Loucy (cell line): ENCODE results near the gene EP400.

Source experiments
- H2AFZ ChIP-seq: fragments of 200-600 bp; sonication (generic); 2 replicates; pipeline ENCODE4 v1.6.0; 2016; ENCODE audit warnings: antibody characterized with exemption, mild to moderate bottlenecking, low read length, moderate library complexity
- H3F3A ChIP-seq: fragments of 200-600 bp; 2 replicates; pipeline ENCODE4 v1.6.0; 2016; ENCODE audit warnings: antibody characterized with exemption, low read depth, mild to moderate bottlenecking
- H3K27me3 ChIP-seq: fragments of 200-600 bp; sonication (generic); 2 replicates; pipeline ENCODE4 v1.6.1; 2014; ENCODE audit warnings: low read length, mild to moderate bottlenecking; ENCODE audit not compliant: insufficient read depth, poor library complexity, severe bottlenecking
- H3K36me3 ChIP-seq: fragments of 200-600 bp; sonication (generic); 2 replicates; pipeline ENCODE4 v1.6.1; 2016; ENCODE audit warnings: low read length; ENCODE audit not compliant: insufficient read depth
- H3K4me1 ChIP-seq: fragments of 200-600 bp; sonication (generic); 2 replicates; pipeline ENCODE4 v1.5.1; 2014; ENCODE audit warnings: low read length, mild to moderate bottlenecking; ENCODE audit not compliant: insufficient read depth, poor library complexity, severe bottlenecking
- H3K4me2 ChIP-seq: fragments of 200-600 bp; sonication (generic); 2 replicates; pipeline ENCODE4 v1.6.0; 2014; ENCODE audit warnings: antibody characterized with exemption, low read length, low read depth, mild to moderate bottlenecking; ENCODE audit not compliant: poor library complexity, severe bottlenecking
- H3K4me3 ChIP-seq: fragments of 200-600 bp; sonication (generic); 2 replicates; pipeline ENCODE4 v1.5.1; 2014; ENCODE audit warnings: low read length, mild to moderate bottlenecking, mixed read lengths; ENCODE audit not compliant: poor library complexity, severe bottlenecking
- H3K79me2 ChIP-seq: fragments of 200-600 bp; sonication (generic); 2 replicates; pipeline ENCODE4 v1.6.1; 2014; ENCODE audit warnings: low read length; ENCODE audit not compliant: insufficient read depth
- H3K9ac ChIP-seq: fragments of 200-600 bp; sonication (generic); 2 replicates; pipeline ENCODE4 v1.6.0; 2014; ENCODE audit warnings: mild to moderate bottlenecking, low read depth, low read length, moderate library complexity; ENCODE audit not compliant: poor library complexity, severe bottlenecking
- H3K9me2 ChIP-seq: fragments of 200-600 bp; sonication (generic); replicated peaks from 2 replicates; pipeline ENCODE4 v1.6.1; 2016; ENCODE audit warnings: low read depth, low read length, mixed read lengths
- H3K9me3 ChIP-seq: fragments of 200-600 bp; sonication (generic); 2 replicates; pipeline ENCODE4 v1.6.1; 2014; ENCODE audit warnings: mild to moderate bottlenecking, antibody characterized with exemption, low read length, low read depth; ENCODE audit not compliant: insufficient read depth
- H4K20me1 ChIP-seq: fragments of 200-600 bp; sonication (generic); 2 replicates; pipeline ENCODE4 v1.6.0; 2014; ENCODE audit warnings: antibody characterized with exemption, low read length, mild to moderate bottlenecking; ENCODE audit not compliant: insufficient read depth, poor library complexity, severe bottlenecking
- CTCF ChIP-seq: fragments of 200-600 bp; sonication (generic); conservative IDR thresholded peaks from 2 replicates; pipeline ENCODE4 v1.5.1; 2014; ENCODE audit warnings: mild to moderate bottlenecking, antibody characterized with exemption, low read length
- EZH2phosphoT487 ChIP-seq: fragments of 200-600 bp; IDR thresholded peaks from 2 replicates; pipeline ENCODE4 v1.6.1; 2018; ENCODE audit warnings: antibody characterized with exemption, mild to moderate bottlenecking, moderate library complexity, borderline replicate concordance

EP400 gene

GRCh38 chr12:132085291-132085635 is 135.5 kb downstream of the EP400 start:
- H3K27me3 ChIP-seq = no peaks in the 10 kb centered on the region
- H3K9me2 ChIP-seq = no peaks in the 10 kb centered on the region
- no peaks in the 10 kb centered on the region for H3K9me3 ChIP-seq
- peaks cover 24% of the 10 kb centered on the region for H3K4me1 ChIP-seq
- peak overlapping the region; percentile 81 for H3K4me2 ChIP-seq
- H3K79me2 ChIP-seq = peaks cover 45% of the 10 kb centered on the region
- H3K9ac ChIP-seq = peak overlapping the region; percentile 80
- H3K4me3 ChIP-seq = peak overlapping the region; percentile 79
- TF ChIP-seq CTCF = no peak
- TF ChIP-seq EZH2phosphoT487 = no peak
- H4K20me1 ChIP-seq = peaks cover 31% of the 10 kb centered on the region
- H2AFZ ChIP-seq = no peak overlapping the region
- no peaks in the 10 kb centered on the region; the same call in 1 of the 2 replicates for H3K36me3 ChIP-seq
- no peaks in the 10 kb centered on the region for H3F3A ChIP-seq

- H3K4me3 ChIP-seq = no peak overlapping the region
- H3K4me2 ChIP-seq = no peak overlapping the region
- no peaks in the 10 kb centered on the region; the same call in 1 of the 2 replicates for H3K36me3 ChIP-seq
- H2AFZ ChIP-seq = no peak overlapping the region
- TF ChIP-seq EZH2phosphoT487 = no peak
- TF ChIP-seq CTCF = no peak
- no peaks in the 10 kb centered on the region for H3K9me3 ChIP-seq
- peaks cover 31% of the 10 kb centered on the region for H4K20me1 ChIP-seq
- peaks cover 19% of the 10 kb centered on the region for H3K4me1 ChIP-seq
- H3K79me2 ChIP-seq = peaks cover 42% of the 10 kb centered on the region
- no peaks in the 10 kb centered on the region for H3K9me2 ChIP-seq
- H3F3A ChIP-seq = no peaks in the 10 kb centered on the region
- H3K9ac ChIP-seq = no peak overlapping the region
- H3K27me3 ChIP-seq = no peaks in the 10 kb centered on the region
These were observed 139.7 kb downstream of the EP400 start for GRCh38 chr12:132089407-132089910.

GRCh38 chr12:132094269-132094891 is 144.6 kb downstream of the EP400 start:
- peaks cover 4% of the 10 kb centered on the region; the same call in 1 of the 2 replicates for H3K36me3 ChIP-seq
- no peak for TF ChIP-seq EZH2phosphoT487
- no peak for TF ChIP-seq CTCF
- H3K79me2 ChIP-seq = peaks cover 17% of the 10 kb centered on the region

More at GRCh38 chr12:132094269-132094891, 144.6 kb downstream of the EP400 start:
- H4K20me1 ChIP-seq = peaks cover 12% of the 10 kb centered on the region
- H3K9ac ChIP-seq = no peak overlapping the region
- peaks cover 4% of the 10 kb centered on the region for H3K4me1 ChIP-seq
- H3K9me3 ChIP-seq = no peaks in the 10 kb centered on the region
- no peak overlapping the region for H2AFZ ChIP-seq
- H3K9me2 ChIP-seq = no peaks in the 10 kb centered on the region
- no peaks in the 10 kb centered on the region; the same call in 1 of the 2 replicates for H3F3A ChIP-seq
- no peak overlapping the region for H3K4me2 ChIP-seq
- H3K4me3 ChIP-seq = no peak overlapping the region
- H3K27me3 ChIP-seq = no peaks in the 10 kb centered on the region
